ENCODE data around the gene LILRA5.
"Not testable (repeated sequence)": the region's sequence is repeated elsewhere in the genome, so short reads cannot be mapped to it uniquely, and the experiment has no call there.

LILRA5 gene

DNA sequence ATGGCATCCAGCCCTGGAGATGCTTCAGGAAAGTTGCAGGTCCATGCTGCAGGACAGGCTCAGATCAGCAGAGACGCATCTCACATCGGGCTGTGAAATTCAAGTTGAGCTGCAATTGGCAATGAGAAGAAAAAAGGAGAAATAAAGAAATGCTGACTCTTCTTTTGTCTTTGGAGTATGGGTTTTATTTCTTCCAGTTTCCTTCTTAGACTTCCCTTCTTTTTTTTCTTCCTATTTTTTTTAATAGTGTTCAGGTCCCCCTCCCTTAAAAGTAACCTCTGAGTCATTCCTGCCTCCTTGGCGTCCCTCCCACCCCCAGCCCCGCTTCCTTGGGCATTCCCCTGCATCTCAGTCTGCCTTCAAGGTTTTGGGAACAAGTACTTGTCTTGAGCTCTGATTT, 41.4 kb downstream of the LILRA5 start:
- DNase-seq, result not testable (repeated sequence)

DNA sequence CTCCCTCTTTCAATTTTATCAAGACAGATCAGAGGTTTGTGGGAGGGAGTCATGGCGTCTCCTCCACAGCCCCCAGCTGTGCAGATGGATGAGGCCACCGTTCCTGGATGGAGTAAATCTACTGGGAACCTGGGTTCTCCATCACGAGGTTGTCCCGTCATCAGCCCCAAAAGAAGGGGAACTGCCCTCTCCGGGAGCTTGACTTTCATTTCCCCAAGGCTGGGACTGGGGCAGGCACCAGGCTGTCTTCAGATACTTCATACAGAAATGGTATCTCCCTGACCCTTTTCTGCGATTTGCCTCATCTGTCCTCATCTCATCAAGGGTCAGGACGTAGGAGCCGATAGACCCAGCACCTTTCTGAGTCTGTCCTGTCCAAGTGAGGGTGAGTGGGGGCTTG, 41.9 kb downstream of the LILRA5 start:
- DNase-seq, result no peak

DNA sequence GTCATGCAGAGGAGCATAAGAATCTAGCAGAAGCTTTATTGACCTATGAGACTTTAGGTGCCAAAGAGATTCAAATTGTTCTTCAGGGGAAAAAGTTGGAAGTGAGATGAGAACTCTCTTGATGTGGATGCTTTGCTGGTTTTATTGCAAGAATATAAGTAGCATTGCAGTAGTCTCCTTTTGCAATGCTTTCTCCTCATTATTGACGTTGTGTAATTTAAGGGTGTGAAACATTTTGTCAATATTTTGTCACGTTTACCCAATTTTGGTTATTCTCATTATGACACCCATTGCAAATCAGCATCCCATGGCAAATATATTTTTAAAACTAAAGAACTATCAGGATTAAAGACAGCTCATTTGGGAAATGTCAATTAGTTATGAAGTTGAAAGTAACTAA, 44.0 kb downstream of the LILRA5 start:
- no peak for DNase-seq

DNA sequence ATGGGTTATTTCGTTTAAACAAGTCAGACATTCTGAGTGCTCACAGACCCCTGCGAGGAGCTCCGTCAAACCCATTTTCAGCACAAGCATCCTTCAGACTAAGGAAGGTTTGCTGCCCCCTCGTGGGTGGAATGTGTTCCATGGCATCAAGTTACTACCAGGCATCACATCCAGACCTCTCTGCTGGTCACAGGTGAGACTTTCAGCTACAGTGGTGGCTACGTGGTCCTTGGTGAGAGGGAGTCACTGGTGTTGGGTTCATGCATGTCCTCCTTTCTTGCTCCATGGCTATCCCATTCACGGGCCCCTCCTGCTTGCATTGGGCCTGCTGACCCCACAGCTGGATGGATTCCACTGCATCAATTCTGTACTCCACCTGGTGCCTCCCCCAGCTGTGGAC, 46.8 kb downstream of the LILRA5 start:
- peak; percentile 49 for DNase-seq

DNA sequence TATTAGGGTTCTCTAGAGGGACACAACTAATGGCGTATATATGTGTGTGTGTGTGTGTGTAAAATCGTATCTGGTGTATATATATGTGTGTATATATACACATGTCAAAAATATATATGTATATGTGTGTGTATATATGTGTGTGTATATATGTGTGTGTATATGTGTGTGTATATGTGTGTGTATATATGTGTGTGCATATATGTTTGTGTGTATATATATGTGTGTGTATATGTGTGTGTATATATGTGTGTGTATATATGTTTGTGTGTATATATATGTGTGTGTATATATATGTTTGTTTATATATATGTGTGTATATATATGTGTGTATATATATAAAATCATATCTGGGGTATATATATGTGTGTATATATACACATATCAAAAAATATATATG, 50.5 kb downstream of the LILRA5 start:
- no peak for DNase-seq

DNA sequence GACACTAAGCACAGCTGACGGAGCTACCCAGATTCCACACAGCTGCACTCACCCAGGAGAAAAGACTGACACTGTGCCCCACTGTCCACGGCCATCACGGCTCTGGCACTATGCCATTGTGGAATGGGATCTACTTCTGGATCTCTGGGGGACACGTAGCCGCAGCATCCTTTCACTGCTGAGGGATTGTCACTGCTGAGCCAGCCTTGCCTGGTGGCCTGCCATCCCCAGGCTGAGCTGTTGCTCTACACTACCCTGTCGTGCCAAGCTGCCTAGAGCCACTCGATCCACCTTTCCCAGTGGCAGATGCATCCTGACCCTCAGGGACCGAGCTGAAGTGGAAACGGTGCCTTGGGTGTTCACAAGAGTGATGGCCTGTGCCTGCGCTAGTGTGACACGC, 50.9 kb downstream of the LILRA5 start:
- no peak for DNase-seq

DNA sequence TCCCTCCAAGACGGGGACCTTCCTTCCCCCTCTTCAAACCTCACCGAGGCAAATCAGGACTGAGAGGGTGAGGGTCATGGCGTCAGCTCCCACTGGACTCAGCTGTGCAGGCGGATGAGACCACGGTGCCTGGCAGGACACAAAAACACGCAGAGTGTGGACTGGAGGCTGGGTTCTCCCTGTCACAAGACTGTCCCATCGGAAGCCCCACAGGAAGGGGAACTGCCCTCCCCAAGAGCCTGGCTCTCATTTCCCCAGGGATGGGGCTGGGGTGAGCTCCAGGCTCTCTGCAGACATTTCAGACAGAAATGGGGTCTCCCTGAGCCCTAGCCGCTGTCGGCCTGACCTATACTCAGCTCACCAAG, 55.9 kb downstream of the LILRA5 start, which contains the start of gene LILRB5:
TSS of gene LILRB5 (minus strand) at position 158 of the 365 bp plus-strand sequence. CDS start at position 78, 80 bp downstream.
- no peak for DNase-seq

Measured in CD4-positive, alpha-beta T cell treated with Interleukin-4 for 4 hours (primary cell).